Measurements from ENCODE around the gene KRTCAP2.
"Not testable (repeated sequence)": the region's sequence is repeated elsewhere in the genome, so short reads cannot be mapped to it uniquely, and the experiment has no call there.

Gene KRTCAP2

DNA sequence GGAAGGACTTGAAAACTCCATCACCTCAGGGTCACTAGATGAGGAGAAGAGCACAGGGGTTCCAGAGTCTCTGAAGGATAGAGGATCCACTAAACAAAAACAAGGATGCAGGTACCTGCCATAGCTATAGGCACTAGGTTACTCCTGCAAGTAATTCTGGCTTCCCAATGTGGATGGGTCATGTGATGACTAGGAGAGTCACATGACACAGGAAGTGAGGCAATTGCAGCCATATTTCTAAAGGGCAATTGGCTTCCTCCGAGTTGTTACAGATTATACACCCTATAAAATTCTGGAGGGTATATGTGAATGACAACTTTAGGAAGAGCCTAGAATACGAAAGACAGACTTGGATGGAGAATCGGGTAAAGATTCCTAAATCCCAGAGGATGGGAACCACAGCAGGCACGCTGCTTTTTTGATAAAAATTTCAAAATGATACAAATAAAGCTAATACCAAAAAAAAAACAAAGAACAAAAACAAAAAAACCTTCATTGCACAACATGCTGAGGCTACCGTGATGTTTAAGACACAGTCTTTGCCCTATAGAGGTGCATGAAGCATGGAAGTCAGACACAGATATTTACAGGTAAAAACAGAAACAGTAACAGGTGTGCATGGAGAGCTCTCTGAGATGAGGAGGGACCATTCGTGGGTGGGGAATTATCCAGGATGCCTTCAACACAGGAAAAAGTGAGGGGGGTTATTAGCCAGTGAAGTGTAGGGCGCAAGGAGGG lies 45.9 kb upstream of the KRTCAP2 start:
- TF ChIP-seq GABPA (IDR thresholded peaks at IDR 0.05; ENCODE audit: low read depth) (no peak), POLR2AphosphoS5 (IDR thresholded peaks at IDR 0.05; ENCODE audit: low read depth) (no peak), SPI1 (IDR thresholded peaks at IDR 0.05; ENCODE audit: borderline replicate concordance, low read depth) (no peak)
- TF ChIP-seq, protein P1, sequence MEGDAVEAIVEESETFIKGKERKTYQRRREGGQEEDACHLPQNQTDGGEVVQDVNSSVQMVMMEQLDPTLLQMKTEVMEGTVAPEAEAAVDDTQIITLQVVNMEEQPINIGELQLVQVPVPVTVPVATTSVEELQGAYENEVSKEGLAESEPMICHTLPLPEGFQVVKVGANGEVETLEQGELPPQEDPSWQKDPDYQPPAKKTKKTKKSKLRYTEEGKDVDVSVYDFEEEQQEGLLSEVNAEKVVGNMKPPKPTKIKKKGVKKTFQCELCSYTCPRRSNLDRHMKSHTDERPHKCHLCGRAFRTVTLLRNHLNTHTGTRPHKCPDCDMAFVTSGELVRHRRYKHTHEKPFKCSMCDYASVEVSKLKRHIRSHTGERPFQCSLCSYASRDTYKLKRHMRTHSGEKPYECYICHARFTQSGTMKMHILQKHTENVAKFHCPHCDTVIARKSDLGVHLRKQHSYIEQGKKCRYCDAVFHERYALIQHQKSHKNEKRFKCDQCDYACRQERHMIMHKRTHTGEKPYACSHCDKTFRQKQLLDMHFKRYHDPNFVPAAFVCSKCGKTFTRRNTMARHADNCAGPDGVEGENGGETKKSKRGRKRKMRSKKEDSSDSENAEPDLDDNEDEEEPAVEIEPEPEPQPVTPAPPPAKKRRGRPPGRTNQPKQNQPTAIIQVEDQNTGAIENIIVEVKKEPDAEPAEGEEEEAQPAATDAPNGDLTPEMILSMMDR (IDR thresholded peaks at IDR 0.05; ENCODE audit: insufficient read depth, low read length), result no peak
- TF ChIP-seq, protein P2, sequence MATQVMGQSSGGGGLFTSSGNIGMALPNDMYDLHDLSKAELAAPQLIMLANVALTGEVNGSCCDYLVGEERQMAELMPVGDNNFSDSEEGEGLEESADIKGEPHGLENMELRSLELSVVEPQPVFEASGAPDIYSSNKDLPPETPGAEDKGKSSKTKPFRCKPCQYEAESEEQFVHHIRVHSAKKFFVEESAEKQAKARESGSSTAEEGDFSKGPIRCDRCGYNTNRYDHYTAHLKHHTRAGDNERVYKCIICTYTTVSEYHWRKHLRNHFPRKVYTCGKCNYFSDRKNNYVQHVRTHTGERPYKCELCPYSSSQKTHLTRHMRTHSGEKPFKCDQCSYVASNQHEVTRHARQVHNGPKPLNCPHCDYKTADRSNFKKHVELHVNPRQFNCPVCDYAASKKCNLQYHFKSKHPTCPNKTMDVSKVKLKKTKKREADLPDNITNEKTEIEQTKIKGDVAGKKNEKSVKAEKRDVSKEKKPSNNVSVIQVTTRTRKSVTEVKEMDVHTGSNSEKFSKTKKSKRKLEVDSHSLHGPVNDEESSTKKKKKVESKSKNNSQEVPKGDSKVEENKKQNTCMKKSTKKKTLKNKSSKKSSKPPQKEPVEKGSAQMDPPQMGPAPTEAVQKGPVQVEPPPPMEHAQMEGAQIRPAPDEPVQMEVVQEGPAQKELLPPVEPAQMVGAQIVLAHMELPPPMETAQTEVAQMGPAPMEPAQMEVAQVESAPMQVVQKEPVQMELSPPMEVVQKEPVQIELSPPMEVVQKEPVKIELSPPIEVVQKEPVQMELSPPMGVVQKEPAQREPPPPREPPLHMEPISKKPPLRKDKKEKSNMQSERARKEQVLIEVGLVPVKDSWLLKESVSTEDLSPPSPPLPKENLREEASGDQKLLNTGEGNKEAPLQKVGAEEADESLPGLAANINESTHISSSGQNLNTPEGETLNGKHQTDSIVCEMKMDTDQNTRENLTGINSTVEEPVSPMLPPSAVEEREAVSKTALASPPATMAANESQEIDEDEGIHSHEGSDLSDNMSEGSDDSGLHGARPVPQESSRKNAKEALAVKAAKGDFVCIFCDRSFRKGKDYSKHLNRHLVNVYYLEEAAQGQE (IDR thresholded peaks at IDR 0.05; ENCODE audit: insufficient replicate concordance, low read depth), result no peak
- no peak overlapping the region for H3K4me3 ChIP-seq (replicated peaks; ENCODE audit: insufficient read depth, low read length)
- peak in 1 of 2 experiments; percentile 74 for DNase-seq (ENCODE audit: low read depth in 1 of 2, low spot score in 1 of 2)
- peak overlapping the region; percentile 63 for H3K27ac ChIP-seq (replicated peaks)
- H3K27me3 ChIP-seq (ENCODE audit: insufficient read depth, poor library complexity, severe bottlenecking), result no peaks in the 10 kb centered on the region

DNA sequence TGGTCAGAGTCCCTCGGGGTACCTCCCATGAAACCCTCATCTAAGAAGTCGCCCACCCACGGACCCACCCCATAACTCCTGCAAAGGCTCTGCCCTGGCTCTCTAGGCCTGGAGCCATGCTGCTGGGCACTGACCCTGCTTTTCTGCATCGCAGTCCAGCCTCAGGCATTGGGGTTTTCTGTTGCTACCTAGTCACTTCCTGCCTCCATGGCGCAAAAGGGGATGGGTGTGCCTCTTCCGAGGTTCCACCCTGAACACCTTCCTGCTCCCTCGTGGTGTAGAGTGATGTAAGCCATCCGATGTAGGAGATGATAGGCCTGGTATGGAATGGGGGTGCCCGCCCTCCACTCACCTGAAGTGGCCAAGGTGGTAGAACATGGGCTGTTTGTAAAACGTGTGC lies 41.6 kb upstream of the KRTCAP2 start:
- not testable (repeated sequence) for H3K27ac ChIP-seq (replicated peaks); H3K4me3 ChIP-seq (replicated peaks; ENCODE audit: insufficient read depth, low read length); H3K27me3 ChIP-seq (ENCODE audit: insufficient read depth, poor library complexity, severe bottlenecking); DNase-seq (ENCODE audit: low read depth in 1 of 2, low spot score in 1 of 2)

DNA sequence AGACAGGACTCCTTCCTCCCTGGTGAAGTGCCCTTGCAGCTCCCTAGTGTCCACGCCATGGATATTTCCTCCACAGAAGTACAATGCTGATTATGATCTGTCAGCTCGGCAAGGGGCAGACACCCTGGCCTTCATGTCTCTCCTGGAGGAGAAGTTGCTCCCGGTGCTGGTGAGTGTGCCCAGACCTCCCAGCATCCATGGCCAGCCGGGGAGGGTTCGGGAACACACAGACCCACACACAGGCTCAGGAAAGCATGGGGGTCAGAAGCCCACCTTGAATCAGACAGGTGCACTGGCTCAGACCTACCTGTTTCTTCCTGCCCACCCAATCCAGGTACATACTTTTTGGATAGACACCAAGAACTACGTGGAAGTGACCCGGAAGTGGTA lies 38.9 kb upstream of the KRTCAP2 start:
- not testable (repeated sequence) for H3K4me3 ChIP-seq (replicated peaks; ENCODE audit: insufficient read depth, low read length); H3K27ac ChIP-seq (replicated peaks); H3K27me3 ChIP-seq (ENCODE audit: insufficient read depth, poor library complexity, severe bottlenecking); DNase-seq (ENCODE audit: low read depth in 1 of 2, low spot score in 1 of 2)

DNA sequence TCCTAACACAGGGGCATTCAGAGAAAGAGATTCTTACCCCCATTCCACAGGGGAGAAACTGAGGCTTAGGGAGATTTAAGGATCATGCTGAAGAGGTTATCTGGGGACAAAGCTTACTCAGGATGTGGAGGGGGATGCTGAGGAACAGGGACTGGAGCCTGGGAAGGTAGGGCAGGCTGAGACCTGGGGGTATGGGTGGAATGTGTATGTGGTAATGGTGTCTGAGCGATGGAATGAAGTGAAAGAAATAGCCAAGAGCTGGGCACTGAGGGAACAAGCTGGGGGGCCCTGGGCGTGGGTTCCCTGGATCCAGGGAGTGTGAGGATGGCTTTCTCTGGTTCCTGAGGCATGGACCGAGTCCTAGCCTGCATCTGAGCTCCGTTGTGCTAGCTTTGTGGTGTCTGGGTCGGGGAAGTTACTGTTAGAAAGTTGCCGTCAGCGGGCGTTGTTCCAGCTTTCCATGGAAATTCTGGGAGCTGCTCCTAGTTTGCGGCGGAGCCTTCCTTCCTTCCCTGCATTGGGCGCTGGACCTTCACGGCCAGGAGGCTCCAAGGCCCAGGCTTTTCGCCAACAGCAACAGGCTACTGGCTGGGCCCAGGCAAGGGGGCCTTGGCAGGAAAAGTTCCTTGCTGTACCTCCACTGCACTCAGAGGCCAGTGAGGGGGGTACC lies 38.4 kb upstream of the KRTCAP2 start:
- not testable (repeated sequence) for H3K4me3 ChIP-seq (replicated peaks; ENCODE audit: insufficient read depth, low read length); H3K27me3 ChIP-seq (ENCODE audit: insufficient read depth, poor library complexity, severe bottlenecking); DNase-seq (ENCODE audit: low read depth in 1 of 2, low spot score in 1 of 2)
- H3K27ac ChIP-seq (replicated peaks), result peak overlapping the region; percentile 99; the same call in 1 of the 2 replicates

DNA sequence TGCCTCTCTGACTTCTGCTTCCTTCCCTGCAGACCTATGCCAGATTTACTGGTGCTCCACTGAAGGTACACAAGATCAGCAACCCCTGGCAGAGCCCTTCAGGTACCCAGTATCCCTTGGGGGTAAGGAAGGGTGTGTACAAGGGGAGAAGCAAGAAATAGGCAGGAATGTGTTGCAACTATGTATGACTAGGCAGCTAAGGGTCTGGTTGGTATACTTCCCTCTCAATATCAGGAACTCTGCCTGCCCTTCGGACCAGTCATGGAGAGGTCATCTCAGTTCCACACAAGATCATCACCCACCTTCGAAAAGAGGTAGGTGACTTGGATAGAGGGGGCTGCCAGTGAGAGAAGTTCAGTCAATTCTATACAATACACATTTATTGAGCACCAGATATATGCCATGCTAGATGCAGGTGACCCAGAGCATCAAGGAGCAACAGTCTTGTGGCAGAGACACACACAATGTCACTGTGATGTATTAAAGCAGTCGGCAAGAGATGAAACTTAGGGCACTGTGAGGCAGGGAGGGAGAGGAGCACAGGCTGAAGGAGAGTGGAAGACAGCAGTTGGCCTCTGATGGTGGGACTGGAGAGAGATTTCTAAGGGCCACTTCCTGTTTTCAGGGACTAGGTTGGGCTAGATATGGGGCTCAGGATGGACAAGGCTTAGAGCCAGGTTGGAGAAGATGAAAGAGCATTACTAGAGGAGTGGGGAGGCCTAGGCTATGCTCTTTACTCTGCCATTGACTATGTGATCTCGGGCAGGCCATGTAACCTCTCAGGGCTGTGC lies 37.4 kb upstream of the KRTCAP2 start:
- no peak overlapping the region; the same call in 1 of the 2 replicates for H3K4me3 ChIP-seq (replicated peaks; ENCODE audit: insufficient read depth, low read length)

More for the DNA sequence above, 37.4 kb upstream of the KRTCAP2 start:
- TF ChIP-seq, protein P2 (IDR thresholded peaks at IDR 0.05; ENCODE audit: insufficient replicate concordance, low read depth), result no peak
- peak; percentile 63 for TF ChIP-seq SPI1 (IDR thresholded peaks at IDR 0.05; ENCODE audit: borderline replicate concordance, low read depth)
- no peaks in the 10 kb centered on the region for H3K27me3 ChIP-seq (ENCODE audit: insufficient read depth, poor library complexity, severe bottlenecking)
- peak overlapping the region; percentile 99 for H3K27ac ChIP-seq (replicated peaks)
- peak; percentile 68 to 73 for DNase-seq (ENCODE audit: low read depth in 1 of 2, low spot score in 1 of 2)

Measured in HL-60 (cell line).